ENCODE data around the gene RIMS4. TPM values are rescaled to one million over a fixed set of nuclear protein-coding genes. Genes with fewer than 3 reads are reported as not detected.

RIMS4 gene
- total RNA-seq, 4 donors from 2014 or later: 0.62 to 1.2 (median 0.64) TPM; not detected in 1

DNA sequence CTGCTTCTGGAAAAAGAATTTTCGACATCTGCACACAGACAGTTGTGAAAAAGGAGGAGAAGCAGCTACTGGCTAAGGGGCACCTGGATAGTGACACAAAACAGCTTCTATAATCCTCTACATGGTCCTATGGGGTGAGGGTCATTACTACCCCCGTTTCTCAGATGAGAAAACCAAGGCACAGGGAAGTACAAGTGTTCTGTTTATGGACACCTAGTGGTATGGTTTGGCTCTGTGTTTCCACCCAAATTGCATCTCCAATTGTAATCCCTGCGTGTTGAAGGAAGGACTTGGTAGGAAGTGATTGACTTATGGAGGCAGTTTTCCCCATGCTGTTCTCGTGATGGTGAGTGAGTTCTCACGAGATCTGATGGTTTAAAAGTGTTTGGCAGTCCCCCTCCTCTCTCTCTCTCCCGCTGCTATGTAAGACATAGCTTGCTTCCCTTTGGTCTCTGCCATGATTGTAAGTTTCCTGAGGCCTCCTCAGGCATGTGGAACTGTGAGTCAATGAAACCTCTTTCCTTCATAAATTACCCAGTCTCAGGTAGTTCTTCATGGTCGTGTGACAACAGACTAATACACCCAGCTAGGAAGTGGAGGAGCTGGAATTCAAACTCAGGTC is 67.2 kb downstream of the RIMS4 start:
- Histone ChIP-seq H3K27ac (no peak overlapping the region), H3K4me3 (no peak overlapping the region), H3K9me3 (no peaks in the 10 kb centered on the region), H3K36me3 (no peaks in the 10 kb centered on the region), H3K27me3 (no peaks in the 10 kb centered on the region), H3K4me1 (peaks cover 30% of the 10 kb centered on the region)
- 72% methylated on average over 7 of the region's 7 CpGs for WGBS
- no peak for TF ChIP-seq EP300 (IDR thresholded peaks at IDR 0.05)
- no peak for TF ChIP-seq POLR2A (IDR thresholded peaks at IDR 0.05)
- TF ChIP-seq, protein P1, sequence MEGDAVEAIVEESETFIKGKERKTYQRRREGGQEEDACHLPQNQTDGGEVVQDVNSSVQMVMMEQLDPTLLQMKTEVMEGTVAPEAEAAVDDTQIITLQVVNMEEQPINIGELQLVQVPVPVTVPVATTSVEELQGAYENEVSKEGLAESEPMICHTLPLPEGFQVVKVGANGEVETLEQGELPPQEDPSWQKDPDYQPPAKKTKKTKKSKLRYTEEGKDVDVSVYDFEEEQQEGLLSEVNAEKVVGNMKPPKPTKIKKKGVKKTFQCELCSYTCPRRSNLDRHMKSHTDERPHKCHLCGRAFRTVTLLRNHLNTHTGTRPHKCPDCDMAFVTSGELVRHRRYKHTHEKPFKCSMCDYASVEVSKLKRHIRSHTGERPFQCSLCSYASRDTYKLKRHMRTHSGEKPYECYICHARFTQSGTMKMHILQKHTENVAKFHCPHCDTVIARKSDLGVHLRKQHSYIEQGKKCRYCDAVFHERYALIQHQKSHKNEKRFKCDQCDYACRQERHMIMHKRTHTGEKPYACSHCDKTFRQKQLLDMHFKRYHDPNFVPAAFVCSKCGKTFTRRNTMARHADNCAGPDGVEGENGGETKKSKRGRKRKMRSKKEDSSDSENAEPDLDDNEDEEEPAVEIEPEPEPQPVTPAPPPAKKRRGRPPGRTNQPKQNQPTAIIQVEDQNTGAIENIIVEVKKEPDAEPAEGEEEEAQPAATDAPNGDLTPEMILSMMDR (IDR thresholded peaks at IDR 0.05): no peak
- TF ChIP-seq POLR2AphosphoS5 (IDR thresholded peaks at IDR 0.05): no peak
- no peak for DNase-seq (ENCODE audit: low spot score in 2 of 2)

DNA sequence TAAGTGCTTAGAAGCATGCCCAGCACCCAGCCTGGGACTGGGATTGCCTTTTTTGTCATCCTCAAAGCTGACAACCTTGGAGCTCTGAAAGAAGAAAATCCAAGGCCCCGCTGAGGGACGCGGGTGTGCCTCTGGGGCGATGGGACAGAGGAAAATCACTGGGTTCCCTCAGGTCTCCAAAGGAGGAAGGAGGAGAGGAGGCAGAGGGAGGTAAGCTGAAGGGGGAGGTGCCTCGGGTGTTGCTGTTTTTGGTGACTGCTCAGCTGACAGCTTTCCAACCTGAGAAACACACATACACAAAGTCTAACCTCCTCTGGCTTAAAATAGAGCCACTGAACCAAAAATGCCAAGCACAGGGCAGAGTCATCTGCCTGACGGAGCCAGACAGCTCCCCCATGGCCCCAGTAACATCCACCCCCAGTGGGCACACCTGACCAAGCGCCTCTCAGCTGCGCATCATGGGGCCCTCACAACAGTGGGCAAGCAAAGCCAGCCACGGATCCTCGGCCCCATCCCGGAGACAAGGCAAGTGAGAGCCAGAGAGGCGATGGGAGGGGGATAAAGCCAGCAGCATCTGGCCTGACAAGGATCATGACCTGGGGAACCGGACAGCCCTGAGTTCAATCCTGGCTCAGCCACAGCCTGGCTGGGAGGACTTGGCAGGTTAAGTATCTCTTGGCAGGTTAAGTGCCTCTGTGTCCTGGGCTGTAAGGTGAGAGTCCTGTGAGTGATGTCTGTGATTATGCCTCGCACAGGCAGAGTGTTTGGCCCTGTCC is 67.9 kb downstream of the RIMS4 start:
- H3K4me1 ChIP-seq: peaks cover 25% of the 10 kb centered on the region
- DNase-seq (ENCODE audit: low spot score in 2 of 2): no peak
- 70% methylated on average over 10 of the region's 14 CpGs for WGBS
- H3K9me3 ChIP-seq: no peaks in the 10 kb centered on the region
- H3K27ac ChIP-seq: no peak overlapping the region
- TF ChIP-seq EP300 (IDR thresholded peaks at IDR 0.05): no peak
- TF ChIP-seq POLR2AphosphoS5 (IDR thresholded peaks at IDR 0.05): no peak
- TF ChIP-seq POLR2A (IDR thresholded peaks at IDR 0.05): no peak
- TF ChIP-seq, protein P1 (IDR thresholded peaks at IDR 0.05): no peak
- H3K36me3 ChIP-seq: no peaks in the 10 kb centered on the region
- H3K4me3 ChIP-seq: no peak overlapping the region
- H3K27me3 ChIP-seq: no peaks in the 10 kb centered on the region

DNA sequence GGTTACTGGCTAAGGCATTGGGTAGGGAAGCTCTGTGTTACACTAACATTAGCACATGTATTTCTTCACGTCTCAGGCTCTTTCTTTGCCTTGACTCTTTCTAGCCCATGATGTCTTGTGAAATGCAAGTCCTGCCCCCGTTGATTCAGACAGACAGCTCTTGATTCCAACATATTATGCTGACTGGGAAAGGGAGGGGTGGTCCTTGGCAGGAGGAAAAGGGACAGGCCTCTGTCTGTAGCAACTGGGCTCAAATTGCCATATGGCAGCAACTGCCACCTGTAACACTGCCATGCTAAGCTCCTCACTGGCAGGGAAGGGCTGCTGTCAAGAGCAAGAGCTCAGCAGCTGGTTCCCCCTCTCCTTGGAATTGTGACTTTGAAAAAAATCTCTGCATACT is 70.4 kb downstream of the RIMS4 start:
- no peak for DNase-seq (ENCODE audit: low spot score in 2 of 2)
- peaks cover under 1% of the 10 kb centered on the region for H3K4me1 ChIP-seq
- no peaks in the 10 kb centered on the region for H3K36me3 ChIP-seq
- 47% methylated on average over 2 of the region's 2 CpGs for WGBS
- TF ChIP-seq POLR2AphosphoS5 (IDR thresholded peaks at IDR 0.05) (no peak), EP300 (IDR thresholded peaks at IDR 0.05) (no peak)
- TF ChIP-seq, protein P1 (IDR thresholded peaks at IDR 0.05): no peak
- H3K27ac ChIP-seq: no peak overlapping the region
- no peak overlapping the region for H3K4me3 ChIP-seq
- no peaks in the 10 kb centered on the region for H3K27me3 ChIP-seq
- no peaks in the 10 kb centered on the region for H3K9me3 ChIP-seq

DNA sequence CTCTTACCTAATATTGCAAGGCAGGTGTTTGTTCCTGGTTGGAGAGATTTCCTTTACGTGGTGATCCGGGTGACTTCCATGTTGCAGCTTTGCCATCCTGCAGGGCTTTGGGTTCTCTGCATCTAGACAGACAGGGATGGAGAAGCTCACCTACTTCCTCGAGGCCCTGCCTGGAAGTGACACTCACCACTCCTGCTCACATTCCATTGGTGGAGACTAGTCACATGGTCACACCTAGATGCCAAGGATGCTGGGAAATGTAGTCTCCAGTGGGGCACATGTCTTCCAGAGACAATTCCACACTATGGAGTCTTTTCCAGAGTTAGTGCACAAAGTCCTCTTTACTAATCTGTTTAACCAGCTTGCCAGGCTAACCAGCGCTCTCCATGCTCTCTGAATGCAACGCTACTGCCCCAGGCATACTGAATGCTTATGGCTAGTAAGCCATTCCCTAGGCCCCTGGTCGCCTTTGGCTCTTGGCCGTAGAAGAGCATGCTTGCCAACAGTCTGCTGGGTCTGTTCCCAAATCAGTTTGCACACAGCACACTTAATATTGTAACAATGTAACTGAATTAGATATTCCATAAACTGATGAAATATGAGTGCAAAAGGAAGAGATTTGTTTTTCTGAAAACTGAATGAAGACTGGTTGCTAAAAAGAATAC is 71.4 kb downstream of the RIMS4 start:
- H3K36me3 ChIP-seq: no peaks in the 10 kb centered on the region
- TF ChIP-seq POLR2AphosphoS5 (IDR thresholded peaks at IDR 0.05) (no peak), EP300 (IDR thresholded peaks at IDR 0.05) (no peak), POLR2A (IDR thresholded peaks at IDR 0.05) (no peak)
- TF ChIP-seq, protein P1 (IDR thresholded peaks at IDR 0.05): no peak
- WGBS: 77% methylated on average over 6 of the region's 7 CpGs
- H3K27me3 ChIP-seq: no peaks in the 10 kb centered on the region
- H3K4me3 ChIP-seq: no peak overlapping the region
- no peak for DNase-seq (ENCODE audit: low spot score in 2 of 2)
- H3K27ac ChIP-seq: no peak overlapping the region
- H3K9me3 ChIP-seq: no peaks in the 10 kb centered on the region
- no peaks in the 10 kb centered on the region for H3K4me1 ChIP-seq

DNA sequence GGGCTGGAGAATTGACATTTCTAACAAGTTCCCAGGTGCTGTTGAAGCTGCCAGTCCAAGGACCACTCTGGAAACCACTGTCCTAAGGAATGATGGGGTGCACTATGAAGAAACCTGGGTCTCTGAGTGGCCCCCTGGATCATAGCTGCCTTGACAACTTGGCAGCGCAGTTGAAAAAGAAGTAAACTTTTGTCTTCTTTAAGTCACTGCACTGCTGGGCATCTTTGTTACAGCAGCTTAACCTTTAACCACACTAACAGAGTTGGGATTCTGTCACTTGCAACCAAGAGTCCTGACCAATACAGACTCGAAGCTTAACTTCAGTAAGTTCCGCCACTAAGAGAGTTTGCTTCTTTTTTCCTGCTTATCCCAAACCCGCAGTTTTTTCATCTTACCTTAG is 73.2 kb downstream of the RIMS4 start:
- DNase-seq (ENCODE audit: low spot score in 2 of 2): no peak
- no peaks in the 10 kb centered on the region for H3K27me3 ChIP-seq
- 98% methylated on average over 4 of the region's 4 CpGs for WGBS
- no peak overlapping the region for H3K27ac ChIP-seq
- H3K9me3 ChIP-seq: no peaks in the 10 kb centered on the region
- H3K36me3 ChIP-seq: no peaks in the 10 kb centered on the region
- H3K4me1 ChIP-seq: peaks cover 4% of the 10 kb centered on the region
- TF ChIP-seq, protein P1 (IDR thresholded peaks at IDR 0.05): no peak
- TF ChIP-seq POLR2A (IDR thresholded peaks at IDR 0.05): no peak
- no peak for TF ChIP-seq EP300 (IDR thresholded peaks at IDR 0.05)
- H3K4me3 ChIP-seq: no peak overlapping the region
